K562 (cell line): ENCODE results near the gene BPIFB6. TPM values are rescaled to one million over a fixed set of nuclear protein-coding genes. Genes with fewer than 3 reads are reported as not detected.

ENCODE experiments used
- ATAC-seq: fragments of 200-7000 bp; cut with Tn5 transposase; 3 replicates; pipeline ENCODE4 v1.9.1; 2020; ENCODE audit warnings: moderate library complexity
- BruUV-seq: library from RNA; stranded (reverse); fragments of 400-500 nt; replicated peaks from 2 replicates; lab custom pipeline; 2021; lab: Mats Ljungman, UMichigan
- CTCF ChIA-PET: fragments of 300-600 bp; formaldehyde crosslinking; extraction: SDS; loops from one replicate; lab custom pipeline; 2021; ENCODE audit warnings: low intra/inter-chr PET ratio; lab: Yijun Ruan, JAX
- POLR2A ChIA-PET: fragments of 300-600, 350-650 bp; sonication (Branson Sonifier 250); formaldehyde crosslinking; extraction: SDS; loops from one replicate; lab custom pipeline; 2021; ENCODE audit warnings: antibody characterized with exemption, inconsistent platforms; lab: Yijun Ruan, JAX
- DNase-seq, 4 experiments: peaks; one replicate each; pipeline versions ENCODE4 v3.0.0 to v3.0.0-alpha.2; 2011 to 2018; ENCODE audit warnings: low spot score in 3 of 4, mixed read lengths in 3 of 4; ENCODE audit errors: extremely low read depth in 1 of 4
- FAIRE-seq: peaks from 2 replicates; lab custom pipeline; 2011; peaks lifted over from hg19 to GRCh38; lab: Jason Lieb, UNC
- H2AFZ ChIP-seq: 2 replicates; pipeline ENCODE4 v1.6.0; 2011; ENCODE audit warnings: low read depth, low read length, control low read depth, inconsistent platforms
- H3K27ac ChIP-seq: fragments of 200-600 bp; 3 replicates; pipeline ENCODE4 v1.8.0; 2011; ENCODE audit warnings: low read depth, mild to moderate bottlenecking, control low read depth, inconsistent platforms, low read length, moderate library complexity, mixed read lengths; ENCODE audit errors: extremely low read depth
- H3K27me3 ChIP-seq, 2 experiments: fragments of 300-600 bp in 1 of 2; 2 replicates in 1 of 2; 3 replicates in 1 of 2; pipeline versions ENCODE4 v1.6.0 to v1.8.0; 2011; ENCODE audit warnings: inconsistent platforms in 2 of 2, low read length in 2 of 2, mild to moderate bottlenecking in 1 of 2, mixed read lengths in 1 of 2, moderate library complexity in 1 of 2; ENCODE audit not compliant: control insufficient read depth in 2 of 2, insufficient read depth in 2 of 2
- H3K36me3 ChIP-seq: fragments of 300-600 bp; 3 replicates; pipeline ENCODE4 v1.8.0; 2011; ENCODE audit warnings: mild to moderate bottlenecking, low read length, inconsistent platforms; ENCODE audit not compliant: control insufficient read depth, insufficient read depth
- H3K4me1 ChIP-seq, 2 experiments: fragments of 200-600 bp in 1 of 2; replicated peaks in 1 of 2; 2 replicates in 1 of 2; 3 replicates in 1 of 2; pipeline versions ENCODE4 v1.5.1 to v1.8.0; 2011; ENCODE audit warnings: inconsistent platforms in 2 of 2, low read length in 2 of 2, mild to moderate bottlenecking in 1 of 2, mixed read lengths in 1 of 2, moderate library complexity in 1 of 2; ENCODE audit not compliant: control insufficient read depth in 2 of 2, insufficient read depth in 2 of 2
- H3K4me2 ChIP-seq: 2 replicates; pipeline ENCODE4 v1.6.1; 2011; ENCODE audit warnings: low read length, control low read depth, inconsistent platforms, mixed read lengths; ENCODE audit not compliant: insufficient read depth
- H3K4me3 ChIP-seq: fragments of 200-600 bp; sonication (generic), shearing (Covaris generic); 2 replicates; pipeline ENCODE4 v1.5.1; 2016; ENCODE audit warnings: control low read depth, inconsistent platforms
- H3K79me2 ChIP-seq: fragments of 200-600 bp; 3 replicates; pipeline ENCODE4 v1.8.0; 2011; ENCODE audit warnings: low read length, inconsistent platforms; ENCODE audit not compliant: control insufficient read depth, insufficient read depth
- H3K9ac ChIP-seq, 2 experiments: 2 replicates each; pipeline versions ENCODE4 v1.6.0 to v1.6.1; 2011; ENCODE audit warnings: low read depth in 2 of 2, low read length in 2 of 2, control low read depth in 1 of 2, inconsistent platforms in 1 of 2, mild to moderate bottlenecking in 1 of 2, mixed read lengths in 1 of 2; ENCODE audit not compliant: insufficient read depth in 1 of 2
- H3K9me1 ChIP-seq: one replicate; pipeline ENCODE4 v1.6.0; 2011; ENCODE audit warnings: inconsistent platforms, mild to moderate bottlenecking, low read length, moderate library complexity; ENCODE audit not compliant: control insufficient read depth, insufficient read depth
- H3K9me3 ChIP-seq: replicated peaks from 2 replicates; pipeline ENCODE4 v1.5.1; 2011; ENCODE audit warnings: low read depth, low read length, inconsistent platforms; ENCODE audit not compliant: control insufficient read depth, insufficient read depth
- H4K20me1 ChIP-seq: replicated peaks from 2 replicates; pipeline ENCODE4 v1.6.1; 2011; ENCODE audit warnings: low read length, inconsistent platforms, mixed read lengths; ENCODE audit not compliant: control insufficient read depth, insufficient read depth
- AFF1 ChIP-seq, 2 experiments: fragments of 450-650 bp; IDR thresholded peaks; 2 replicates each; pipeline ENCODE4 v1.6.1; 2018; ENCODE audit warnings: mild to moderate bottlenecking in 2 of 2, low read depth in 1 of 2; ENCODE audit not compliant: partially characterized antibody in 2 of 2
- ATF2 ChIP-seq: sonication (generic); formaldehyde crosslinking; IDR thresholded peaks from 2 replicates; pipeline ENCODE4 v1.8.1; 2022; ENCODE audit warnings: missing genetic modification reagents
- EWSR1 ChIP-seq: fragments of 450-650 bp; IDR thresholded peaks from 2 replicates; pipeline ENCODE4 v1.6.1; 2018; ENCODE audit warnings: borderline replicate concordance, mild to moderate bottlenecking, low read depth, moderate library complexity; ENCODE audit not compliant: partially characterized antibody
- HOMEZ ChIP-seq: fragments of 250-450 bp; sonication (Bioruptor Pico); IDR thresholded peaks from 2 replicates; pipeline ENCODE4 v1.4.0; 2020; ENCODE audit warnings: mild to moderate bottlenecking, moderate library complexity
- NFRKB ChIP-seq: fragments of 450-650 bp; IDR thresholded peaks from 2 replicates; pipeline ENCODE4 v1.6.1; 2016; ENCODE audit warnings: low read depth
- STAT5B ChIP-seq: fragments of 250-450 bp; sonication (Bioruptor Pico); IDR thresholded peaks from 2 replicates; pipeline ENCODE4 v1.8.0; 2021; ENCODE audit warnings: mild to moderate bottlenecking, inconsistent platforms
- TFAP4 ChIP-seq: sonication (generic); formaldehyde crosslinking; IDR thresholded peaks from 2 replicates; pipeline ENCODE4 v1.8.0; 2022; ENCODE audit warnings: missing genetic modification reagents, mild to moderate bottlenecking, moderate library complexity, borderline replicate concordance
- ZNF75A ChIP-seq: fragments of 450-650 bp; formaldehyde crosslinking; IDR thresholded peaks from 2 replicates; pipeline ENCODE4 v1.4.0; 2020; ENCODE audit warnings: mild to moderate bottlenecking
- WGBS: fragments of 100-300 bp; shearing (Covaris generic); methylation state at CpG from one replicate; pipeline ENCODE4 v1.1.6; 2016; ENCODE audit warnings: low coverage, mixed read lengths; ENCODE audit not compliant: insufficient coverage; ENCODE audit errors: missing lambda C conversion rate; 5-methylcytosine and 5-hydroxymethylcytosine counted together
- in situ Hi-C: fragments of 300-500 bp; cut with MboI; formaldehyde crosslinking; loops from 4 replicates; pipeline ENCODE4 v1.15.0; 2018; ENCODE audit warnings: inconsistent platforms, mixed read lengths
- intact Hi-C: fragments of 100-400 bp; cut with micrococcal nuclease; formaldehyde crosslinking; loops from 2 replicates; pipeline ENCODE4 v1.14.2; 2022
- polyA plus RNA-seq, 8 experiments: library from polyadenylated mRNA; depleted of rRNA in 4 of 8; stranded (reverse) in 5 of 8; unstranded in 3 of 8; fragments of >200 nt; fragmentation: Nextera tagmentation in 2 of 8; fragmentation: Illumina TruSeq in 1 of 8; extraction: Ambion mirVana in 2 of 8; extraction: Trizol in 1 of 8; gene quantifications; 2 replicates each; pipeline versions ENCODE4 v1.2.1 to v1.2.3, GENCODE V29; 2011 to 2014; ENCODE audit warnings: inconsistent platforms in 1 of 8, missing spikeins in 1 of 8
- total RNA-seq, 7 experiments: library from RNA; depleted of rRNA in 6 of 7; stranded (reverse); fragments of >200 nt in 6 of 7; fragmentation: Illumina TruSeq in 2 of 7; extraction: Trizol in 2 of 7; gene quantifications; 2 replicates each; pipeline versions ENCODE4 v1.2.1 to v1.2.3, GENCODE V29; 2011 to 2021; ENCODE audit warnings: low replicate concordance in 1 of 7
- TF ChIP-seq, protein P1 (sequence below): fragments of 450-650 bp; IDR thresholded peaks from 2 replicates; pipeline ENCODE4 v1.6.1; 2016

Gene BPIFB6
- total and polyA plus RNA-seq, 9 of the 15 experiments (the other 6 are each of a cell fraction or from before 2014, with no cell fraction given): not detected

DNA sequence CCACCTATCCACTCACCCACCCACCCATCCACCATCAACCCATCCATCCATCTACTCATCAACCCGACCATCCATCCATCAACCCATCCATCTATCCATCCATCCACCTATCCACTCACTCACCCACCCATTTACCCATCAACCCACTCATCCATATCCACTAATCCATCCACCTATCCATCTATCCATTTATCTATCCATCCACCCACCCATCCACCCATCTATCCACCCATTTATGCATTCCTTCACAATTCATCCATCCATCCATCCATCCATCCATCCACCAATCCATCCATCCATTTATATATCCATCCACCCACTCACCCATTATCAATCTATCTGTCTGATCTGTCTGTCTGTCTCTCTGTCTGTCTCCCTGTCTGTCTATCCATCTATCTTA lies 62.1 kb downstream of the BPIFB6 start:
- POLR2A ChIA-PET: interaction anchor here (0.6 to 0.7 kb wide), 2 partner anchors 8 to 119 kb away, joined by 3 to 4 read pairs; no protein-coding TSS in a partner anchor
- Histone ChIP-seq H3K4me3 (no peak overlapping the region), H3K27ac (no peak overlapping the region), H2AFZ (no peak overlapping the region), H3K9me3 (no peaks in the 10 kb centered on the region), H3K27me3 (peaks cover 2 to 19% of the 10 kb centered on the region in 2 experiments; a peak in 3 of 5 replicates), H3K36me3 (no peaks in the 10 kb centered on the region), H4K20me1 (no peaks in the 10 kb centered on the region), H3K79me2 (no peaks in the 10 kb centered on the region), H3K9ac (no peak overlapping the region), H3K4me2 (no peak overlapping the region), H3K4me1 (no peaks in the 10 kb centered on the region), H3K9me1 (no peaks in the 10 kb centered on the region)
- no peak for DNase-seq
- ATAC-seq: no peak
- intact Hi-C loops (loop anchor here (10.0 kb wide), 1 partner anchor 299 kb away; no protein-coding TSS in a partner anchor), in situ Hi-C loops (loop anchor here (10.0 kb wide), 1 partner anchor 201 kb away; no protein-coding TSS in a partner anchor)
- BruUV-seq: no TSS peak
- CTCF ChIA-PET: no interaction called here
- WGBS: no CpG with 5 or more reads among the region's 1 CpG
- TF ChIP-seq AFF1 (IDR thresholded peaks at IDR 0.05; ENCODE audit: low read depth in 1 of 2, partially characterized antibody in 2 of 2) (no peak), ZNF75A (CRISPR knock-in tag) (no peak), EWSR1 (no peak), TFAP4 (no peak), ATF2 (CRISPR knock-in tag) (no peak), NFRKB (no peak), HOMEZ (CRISPR knock-in tag) (no peak), STAT5B (CRISPR knock-in tag) (no peak)
- TF ChIP-seq, protein P1, sequence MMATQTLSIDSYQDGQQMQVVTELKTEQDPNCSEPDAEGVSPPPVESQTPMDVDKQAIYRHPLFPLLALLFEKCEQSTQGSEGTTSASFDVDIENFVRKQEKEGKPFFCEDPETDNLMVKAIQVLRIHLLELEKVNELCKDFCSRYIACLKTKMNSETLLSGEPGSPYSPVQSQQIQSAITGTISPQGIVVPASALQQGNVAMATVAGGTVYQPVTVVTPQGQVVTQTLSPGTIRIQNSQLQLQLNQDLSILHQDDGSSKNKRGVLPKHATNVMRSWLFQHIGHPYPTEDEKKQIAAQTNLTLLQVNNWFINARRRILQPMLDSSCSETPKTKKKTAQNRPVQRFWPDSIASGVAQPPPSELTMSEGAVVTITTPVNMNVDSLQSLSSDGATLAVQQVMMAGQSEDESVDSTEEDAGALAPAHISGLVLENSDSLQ: no peak
- FAIRE-seq: no peak
